T-helper 2 cell treated with Interferon-gamma antibody and Interleukin-4, amounts not matched to agents 5 μg/mL and 100 μg/mL, for 36 hours (primary cell): ENCODE data around the gene TMEM215.
"Not testable (repeated sequence)": the region's sequence is repeated elsewhere in the genome, so short reads cannot be mapped to it uniquely, and the experiment has no call there.

Source experiments
- DNase-seq: peaks from one replicate; pipeline ENCODE4 v3.0.0; 2021; ENCODE audit warnings: low spot score
- H3K27ac Mint-ChIP-seq: one replicate; pipeline ENCODE4 v1.8.0; 2021; ENCODE audit warnings: mild to moderate bottlenecking, mixed read lengths
- H3K27me3 Mint-ChIP-seq: one replicate; pipeline ENCODE4 v1.8.0; 2021; ENCODE audit warnings: low read depth, mixed read lengths
- H3K36me3 Mint-ChIP-seq: one replicate; pipeline ENCODE4 v1.8.0; 2021; ENCODE audit warnings: low read depth, mixed read lengths
- H3K4me1 Mint-ChIP-seq: one replicate; pipeline ENCODE4 v1.8.0; 2021; ENCODE audit warnings: low read depth, mixed read lengths
- H3K4me3 Mint-ChIP-seq: one replicate; pipeline ENCODE4 v1.8.0; 2022; ENCODE audit warnings: mild to moderate bottlenecking, moderate library complexity, mixed read lengths
- H3K9me3 Mint-ChIP-seq: one replicate; pipeline ENCODE4 v1.8.0; 2021; ENCODE audit warnings: mixed read lengths

TMEM215 gene

DNA sequence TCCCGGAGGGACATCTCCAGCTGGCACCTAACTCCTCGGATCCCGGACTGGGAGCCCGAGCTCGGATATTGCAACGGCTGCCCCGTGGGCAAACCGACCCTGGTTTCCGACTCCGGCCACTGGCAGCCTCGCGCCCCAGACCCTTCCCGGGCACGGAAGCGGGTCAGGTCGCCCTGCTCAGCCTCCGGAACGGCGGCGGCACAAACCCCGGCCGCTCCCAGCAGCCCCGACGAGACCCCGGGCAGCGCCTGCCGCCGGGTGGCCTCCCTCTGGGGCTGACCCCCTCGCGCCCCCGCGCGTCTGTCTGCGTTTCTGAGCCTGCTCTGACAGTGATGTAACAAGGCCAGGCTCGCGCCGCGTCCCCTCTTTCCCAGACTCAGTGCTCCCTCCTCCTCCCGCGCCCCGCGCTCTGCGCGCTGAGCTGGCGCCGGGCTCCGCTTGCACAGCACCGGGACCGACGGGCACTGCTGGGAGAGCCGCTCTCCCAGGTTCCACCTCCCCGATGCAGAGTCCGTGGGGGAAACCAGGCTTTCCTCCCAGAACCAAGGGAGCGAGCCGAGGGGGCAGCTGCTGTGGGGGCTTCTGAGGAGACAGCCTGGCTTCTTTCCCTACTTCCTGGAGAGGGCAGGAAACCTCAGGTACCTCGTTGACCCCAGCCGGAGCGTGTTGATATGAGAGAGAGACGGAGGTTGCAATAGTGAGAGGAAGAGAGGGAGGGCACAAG, at the start of gene TMEM215:
Gene TMEM215, plus strand, starts transcription at position 373 of the 724 bp plus-strand sequence. CDS start 644 bp downstream, outside the sequence.
- H3K27ac Mint-ChIP-seq: no peak within 1 kb of the TSS
- H3K4me3 Mint-ChIP-seq: no peak within 1 kb of the TSS
- H3K36me3 Mint-ChIP-seq: no peaks in the 10 kb centered on the region
- H3K9me3 Mint-ChIP-seq: no peaks in the 10 kb centered on the region
- no peak for DNase-seq
- H3K27me3 Mint-ChIP-seq: peaks cover 43% of the 10 kb centered on the region
- H3K4me1 Mint-ChIP-seq: no peaks in the 10 kb centered on the region

DNA sequence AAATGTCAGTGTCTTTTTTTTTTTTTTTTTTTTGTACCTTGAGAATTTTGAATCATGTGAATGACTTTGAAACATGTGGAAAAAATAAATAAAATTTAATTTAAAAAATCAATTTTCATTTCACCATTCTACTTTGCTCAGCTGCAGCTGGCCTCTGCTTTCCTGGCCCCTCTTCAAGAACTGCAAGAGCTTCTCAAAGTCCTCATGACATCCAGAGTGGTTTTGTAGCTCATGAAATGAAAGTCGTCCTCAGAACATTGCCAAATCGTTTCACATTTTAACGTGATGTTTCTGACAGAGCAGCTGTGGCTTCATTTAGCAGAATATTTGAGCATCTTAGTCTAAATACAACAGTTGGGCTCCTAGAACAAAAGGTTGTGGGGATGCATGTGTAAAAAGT, 47.9 kb upstream of the TMEM215 start:
- H3K4me1 Mint-ChIP-seq: no peaks in the 10 kb centered on the region
- no peaks in the 10 kb centered on the region for H3K36me3 Mint-ChIP-seq

DNA sequence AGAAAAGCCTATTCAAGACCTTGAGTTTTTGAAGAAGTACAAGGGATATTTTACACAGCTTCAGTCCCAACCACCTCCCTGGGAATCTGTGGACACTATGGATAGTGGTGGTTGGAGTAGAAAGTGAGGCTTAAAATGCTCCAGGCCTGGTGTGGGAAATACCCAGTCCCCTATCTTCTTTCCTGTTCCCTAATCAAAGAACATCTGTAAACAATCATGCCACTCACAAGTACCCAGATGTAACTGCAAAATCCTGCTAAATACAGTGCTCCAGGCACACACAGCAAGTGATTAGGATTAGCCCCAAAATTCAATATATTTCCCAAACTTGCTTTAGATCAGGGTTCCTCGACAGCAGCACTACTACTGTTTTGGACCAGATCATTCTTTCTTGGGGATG, 46.0 kb upstream of the TMEM215 start:
- H3K36me3 Mint-ChIP-seq: no peaks in the 10 kb centered on the region

More for the DNA sequence above, 47.9 kb upstream of the TMEM215 start:
- Mint-ChIP-seq H3K9me3 (no peaks in the 10 kb centered on the region), H3K27me3 (no peaks in the 10 kb centered on the region), H3K4me3 (no peak overlapping the region), H3K27ac (no peak overlapping the region)
- DNase-seq: no peak

GRCh38 chr9:32738501-32739172, 44.7 kb upstream of the TMEM215 start:
- Mint-ChIP-seq H3K4me1 (no peaks in the 10 kb centered on the region), H3K9me3 (no peaks in the 10 kb centered on the region), H3K4me3 (no peak overlapping the region), H3K27ac (no peak overlapping the region), H3K36me3 (no peaks in the 10 kb centered on the region), H3K27me3 (no peaks in the 10 kb centered on the region)
- DNase-seq: no peak

More for the DNA sequence above, 46.0 kb upstream of the TMEM215 start:
- Mint-ChIP-seq H3K27ac (no peak overlapping the region), H3K27me3 (no peaks in the 10 kb centered on the region), H3K9me3 (no peaks in the 10 kb centered on the region), H3K4me3 (no peak overlapping the region), H3K4me1 (no peaks in the 10 kb centered on the region)
- no peak for DNase-seq

GRCh38 chr9:32741706-32742105, 41.6 kb upstream of the TMEM215 start:
- Mint-ChIP-seq H3K4me1 (no peaks in the 10 kb centered on the region), H3K27ac (no peak overlapping the region), H3K9me3 (no peaks in the 10 kb centered on the region), H3K36me3 (no peaks in the 10 kb centered on the region), H3K4me3 (no peak overlapping the region), H3K27me3 (no peaks in the 10 kb centered on the region)
- DNase-seq: no peak

DNA sequence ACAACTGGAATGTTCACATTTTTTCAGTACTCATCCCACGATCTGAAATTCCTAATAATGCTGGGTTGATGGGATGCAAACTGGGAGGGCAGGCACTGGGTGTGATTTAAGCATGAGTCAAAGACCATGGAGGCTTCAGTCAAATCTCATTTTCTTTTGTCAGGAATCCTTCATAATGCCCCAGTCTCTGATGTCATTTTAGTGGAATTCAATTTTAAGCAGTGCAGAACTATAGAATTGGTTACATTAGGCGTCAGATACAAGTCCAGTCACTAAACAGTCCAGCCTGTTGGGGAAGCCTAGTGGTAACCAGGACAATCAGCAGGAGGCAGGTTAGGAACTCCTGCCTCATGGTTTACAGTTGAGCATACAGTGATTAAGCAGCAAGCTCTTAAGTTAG, 41.0 kb upstream of the TMEM215 start:
- no peaks in the 10 kb centered on the region for H3K36me3 Mint-ChIP-seq
- no peak overlapping the region for H3K27ac Mint-ChIP-seq
- no peak for DNase-seq
- no peaks in the 10 kb centered on the region for H3K27me3 Mint-ChIP-seq
- no peaks in the 10 kb centered on the region for H3K9me3 Mint-ChIP-seq
- H3K4me1 Mint-ChIP-seq: no peaks in the 10 kb centered on the region
- H3K4me3 Mint-ChIP-seq: no peak overlapping the region

GRCh38 chr9:32748013-32748412, 35.3 kb upstream of the TMEM215 start:
- Mint-ChIP-seq H3K4me1 (no peaks in the 10 kb centered on the region), H3K36me3 (no peaks in the 10 kb centered on the region), H3K4me3 (no peak overlapping the region), H3K27me3 (no peaks in the 10 kb centered on the region), H3K27ac (no peak overlapping the region), H3K9me3 (no peaks in the 10 kb centered on the region)
- no peak for DNase-seq

DNA sequence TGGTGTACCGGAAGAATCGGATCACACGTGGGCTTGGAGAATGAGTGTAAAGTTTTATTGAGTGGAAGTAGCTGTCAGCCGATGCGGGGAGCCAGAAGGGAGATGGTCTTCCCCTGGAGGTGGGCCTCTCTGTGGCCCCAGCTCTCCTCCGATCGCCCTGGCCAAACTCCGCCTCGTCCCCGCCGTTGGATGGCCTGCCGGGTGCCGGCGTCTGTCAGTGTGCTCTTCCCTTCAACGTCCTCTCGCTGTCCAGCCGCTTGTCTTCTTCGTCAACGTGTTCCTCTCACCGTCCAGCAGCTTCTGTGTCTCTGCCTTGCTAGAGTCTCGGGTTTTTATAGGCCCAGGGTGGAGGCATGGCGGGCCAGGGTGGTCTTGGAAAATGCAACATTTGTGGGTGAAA, 27.6 kb upstream of the TMEM215 start:
- Mint-ChIP-seq H3K4me3 (no peak overlapping the region), H3K36me3 (no peaks in the 10 kb centered on the region), H3K4me1 (no peaks in the 10 kb centered on the region), H3K27me3 (no peaks in the 10 kb centered on the region), H3K9me3 (no peaks in the 10 kb centered on the region), H3K27ac (no peak overlapping the region)
- no peak for DNase-seq

DNA sequence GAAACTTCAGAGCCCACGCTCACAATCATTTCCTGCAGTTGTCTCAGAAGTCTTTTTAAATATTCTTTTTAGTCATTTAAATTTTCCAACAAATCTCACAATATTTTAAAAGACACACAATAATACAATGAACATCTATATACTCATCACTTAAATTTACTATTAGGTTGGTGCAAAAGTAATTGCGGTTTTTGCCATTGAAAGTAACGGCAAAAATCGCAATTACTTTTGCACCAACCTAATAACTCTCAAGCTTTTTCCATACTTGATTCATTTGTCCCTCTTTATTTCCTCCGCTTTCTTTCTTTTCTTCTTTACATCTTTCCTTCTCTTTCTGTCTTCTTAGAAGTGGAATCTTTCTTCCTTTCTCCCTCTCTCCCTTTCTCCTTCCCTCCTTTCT, 19.2 kb upstream of the TMEM215 start:
- H3K4me3 Mint-ChIP-seq: no peak overlapping the region
- no peaks in the 10 kb centered on the region for H3K9me3 Mint-ChIP-seq
- H3K36me3 Mint-ChIP-seq: no peaks in the 10 kb centered on the region
- H3K27ac Mint-ChIP-seq: no peak overlapping the region
- H3K4me1 Mint-ChIP-seq: no peaks in the 10 kb centered on the region
- no peak for DNase-seq
- no peaks in the 10 kb centered on the region for H3K27me3 Mint-ChIP-seq

GRCh38 chr9:32775283-32775682, 8.1 kb upstream of the TMEM215 start:
- peaks cover 6% of the 10 kb centered on the region for H3K9me3 Mint-ChIP-seq
- H3K27ac Mint-ChIP-seq: no peak overlapping the region
- no peaks in the 10 kb centered on the region for H3K36me3 Mint-ChIP-seq

GRCh38 chr9:32776201-32776600, 7.1 kb upstream of the TMEM215 start:
- no peak for DNase-seq
- Mint-ChIP-seq H3K4me1 (no peaks in the 10 kb centered on the region), H3K36me3 (no peaks in the 10 kb centered on the region), H3K4me3 (no peak overlapping the region), H3K27me3 (peaks cover 10% of the 10 kb centered on the region), H3K9me3 (peaks cover 6% of the 10 kb centered on the region), H3K27ac (no peak overlapping the region)

More at GRCh38 chr9:32775283-32775682, 8.1 kb upstream of the TMEM215 start:
- no peak for DNase-seq
- H3K4me3 Mint-ChIP-seq: no peak overlapping the region
- peaks cover under 1% of the 10 kb centered on the region for H3K27me3 Mint-ChIP-seq
- H3K4me1 Mint-ChIP-seq: no peaks in the 10 kb centered on the region

- no peaks in the 10 kb centered on the region for H3K4me1 Mint-ChIP-seq
- no peak overlapping the region for H3K27ac Mint-ChIP-seq
- no peaks in the 10 kb centered on the region for H3K36me3 Mint-ChIP-seq
Observed at GRCh38 chr9:32782476-32783167, 718 bp upstream of the TMEM215 start.

DNA sequence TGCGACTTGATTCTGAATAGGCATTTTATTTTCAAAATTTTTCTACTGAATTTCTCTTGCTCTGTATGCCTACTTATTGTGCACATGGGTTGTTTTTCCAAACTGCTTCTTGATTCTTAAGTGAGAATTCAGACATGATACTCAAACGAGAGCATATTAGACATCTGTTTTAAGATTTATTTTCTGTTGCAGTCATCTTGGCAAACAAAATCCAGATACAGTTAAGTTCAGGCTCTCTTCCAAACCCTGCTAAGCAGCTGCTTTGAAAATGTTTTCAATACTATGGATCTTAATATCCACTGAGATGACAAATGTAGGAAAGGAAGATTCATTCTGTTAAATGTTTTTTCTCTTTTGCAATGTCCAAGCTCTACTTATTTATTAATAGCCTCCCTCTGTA, 4.5 kb downstream of the TMEM215 start:
- Mint-ChIP-seq H3K4me1 (no peaks in the 10 kb centered on the region), H3K9me3 (no peaks in the 10 kb centered on the region), H3K27ac (no peak overlapping the region), H3K27me3 (peaks cover 23% of the 10 kb centered on the region), H3K4me3 (no peak overlapping the region), H3K36me3 (no peaks in the 10 kb centered on the region)
- no peak for DNase-seq

More at GRCh38 chr9:32782476-32783167, 718 bp upstream of the TMEM215 start:
- no peak overlapping the region for H3K4me3 Mint-ChIP-seq
- H3K27me3 Mint-ChIP-seq: peaks cover 43% of the 10 kb centered on the region
- H3K9me3 Mint-ChIP-seq: no peaks in the 10 kb centered on the region
- DNase-seq: no peak

GRCh38 chr9:32796015-32796414, 12.7 kb downstream of the TMEM215 start:
- not testable (repeated sequence) for H3K36me3 Mint-ChIP-seq, DNase-seq, H3K27me3 Mint-ChIP-seq, H3K27ac Mint-ChIP-seq, H3K4me1 Mint-ChIP-seq, H3K4me3 Mint-ChIP-seq
- H3K9me3 Mint-ChIP-seq: peaks cover 15% of the 10 kb centered on the region
